Stimulated activated CD4-positive, alpha-beta T cell treated with anti-CD3 and anti-CD28 coated beads, Interleukin-2, amount 100 ng/mL, for 48 hours (primary cell): ENCODE measurements around the gene SMAD1.

ENCODE experiments used
- DNase-seq, 2 donors: peaks; one replicate each; pipeline ENCODE4 v3.0.0-alpha.2; 2020

SMAD1 gene

DNA sequence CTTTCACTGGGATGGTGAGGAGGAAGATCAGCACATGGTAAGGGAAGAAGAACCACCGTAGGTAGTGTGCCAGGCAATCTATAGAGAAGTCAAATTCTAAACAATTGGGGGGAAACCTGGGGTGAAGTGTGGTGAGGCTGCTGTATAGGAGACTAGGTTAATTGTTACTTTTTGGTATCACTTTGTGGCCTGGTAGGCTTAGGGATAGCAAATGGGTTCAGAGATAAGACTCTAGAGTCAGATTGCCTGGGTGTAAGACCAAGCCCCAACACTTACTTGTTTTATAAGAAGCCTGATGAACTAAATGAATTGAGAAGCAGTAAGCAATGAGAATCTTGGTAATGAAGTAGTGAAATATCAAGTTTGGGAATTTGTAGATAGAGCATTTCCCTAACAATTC is 8.7 kb downstream of the SMAD1 start:
- DNase-seq: no peak

DNA sequence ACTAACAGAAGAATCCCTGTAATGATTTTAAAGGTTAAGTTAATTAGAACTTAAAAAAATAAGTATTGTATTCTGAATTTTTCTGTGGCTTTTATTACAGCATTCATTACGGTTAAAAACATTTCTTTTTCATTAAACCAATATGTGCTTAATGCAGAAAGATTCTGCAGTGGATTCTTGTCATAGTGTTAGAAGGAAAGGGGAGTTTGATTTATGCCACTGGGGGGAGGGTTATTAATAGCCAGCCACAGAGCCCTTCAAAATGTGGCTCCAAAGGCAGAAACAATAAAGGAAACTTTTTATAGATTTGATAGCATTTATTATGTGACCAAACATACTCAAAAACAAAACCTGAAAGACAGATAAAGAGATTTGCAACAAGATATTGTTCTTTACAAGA is 9.1 kb downstream of the SMAD1 start:
- DNase-seq: no peak

DNA sequence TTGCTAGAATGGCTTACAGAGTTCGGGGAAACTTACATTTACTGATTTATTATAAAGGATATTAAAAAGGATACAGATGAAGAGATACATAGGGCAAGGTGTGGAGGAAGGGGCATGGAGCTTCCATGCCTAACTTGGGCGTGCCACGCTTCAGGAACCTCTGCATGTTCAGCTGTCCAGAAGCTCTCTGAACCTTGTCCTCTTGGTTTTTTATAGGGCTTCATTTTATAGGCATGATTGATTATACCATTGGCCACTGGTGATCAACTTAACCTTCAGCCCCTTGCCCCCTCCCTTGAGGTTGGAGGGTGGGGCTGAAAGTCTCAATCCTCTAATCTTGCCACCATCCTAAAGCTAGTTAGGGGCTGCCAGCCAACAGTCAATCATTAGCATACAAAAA is 10.7 kb downstream of the SMAD1 start:
- DNase-seq: no peak

DNA sequence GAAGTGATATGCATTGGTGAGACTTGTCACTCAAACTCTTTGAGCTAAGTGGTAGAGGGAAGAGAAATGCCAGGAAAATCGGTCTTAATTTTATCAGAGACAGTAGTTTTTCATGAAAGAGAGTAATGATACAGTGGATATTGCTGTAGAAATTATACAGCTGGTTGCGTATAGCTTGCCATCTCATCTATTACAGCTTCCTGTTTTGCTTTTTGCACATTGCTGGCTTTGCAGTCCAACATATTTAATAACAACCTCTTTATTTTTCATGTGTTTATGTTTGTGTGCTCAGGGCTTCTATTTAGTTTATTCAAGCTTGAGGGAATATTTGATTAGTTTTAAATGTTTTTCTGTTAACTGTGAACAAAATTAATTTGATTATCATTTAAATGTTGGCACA is 11.5 kb downstream of the SMAD1 start:
- DNase-seq: no peak

DNA sequence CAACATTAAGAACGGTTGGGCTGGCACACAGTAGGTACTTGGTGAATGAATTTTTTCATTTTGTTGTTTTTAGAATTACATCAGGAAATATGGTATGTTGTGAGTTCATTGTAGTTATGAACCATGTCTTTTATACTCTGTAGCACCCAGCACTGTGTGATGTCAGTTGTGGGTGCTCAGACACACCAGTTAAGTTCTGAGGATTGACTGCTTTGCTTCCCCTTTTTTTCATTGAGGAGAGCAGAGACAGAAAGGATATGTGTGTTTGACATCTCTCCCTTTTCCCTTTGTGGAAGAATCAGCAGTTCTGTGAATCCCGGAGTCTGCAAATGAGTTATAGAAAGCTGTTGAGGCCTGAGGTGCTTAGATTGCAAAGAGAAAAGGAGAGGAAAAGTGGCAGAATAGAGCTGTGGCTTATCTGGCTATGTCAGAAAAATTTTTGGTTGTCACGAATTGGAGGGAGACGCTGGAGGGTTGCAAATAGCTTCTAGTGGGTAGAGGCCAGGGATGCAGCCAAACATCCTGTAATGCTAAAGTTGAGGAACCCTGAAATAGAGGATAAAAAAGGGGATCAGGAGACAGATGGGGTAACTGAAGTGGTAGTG is 13.1 kb downstream of the SMAD1 start:
- no peak for DNase-seq

DNA sequence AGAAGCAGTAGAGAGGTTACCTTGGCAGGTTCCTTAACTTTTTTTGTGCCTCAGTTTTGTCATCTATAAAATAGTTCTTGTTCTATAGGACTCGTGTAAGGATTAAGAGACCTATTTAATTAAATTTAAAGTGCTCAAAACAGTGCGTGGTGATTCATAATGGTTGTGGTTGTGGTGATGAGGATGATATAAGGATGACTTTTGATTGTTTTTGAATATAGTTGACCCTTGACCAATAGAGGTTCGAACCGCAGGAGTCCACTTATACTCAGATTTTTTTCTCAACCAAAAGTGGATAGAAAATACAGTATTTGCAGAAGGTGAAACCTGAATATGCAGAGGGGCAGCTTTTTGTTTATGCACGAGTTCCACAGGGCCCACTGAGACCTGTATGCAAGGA is 14.6 kb downstream of the SMAD1 start:
- DNase-seq: no peak

DNA sequence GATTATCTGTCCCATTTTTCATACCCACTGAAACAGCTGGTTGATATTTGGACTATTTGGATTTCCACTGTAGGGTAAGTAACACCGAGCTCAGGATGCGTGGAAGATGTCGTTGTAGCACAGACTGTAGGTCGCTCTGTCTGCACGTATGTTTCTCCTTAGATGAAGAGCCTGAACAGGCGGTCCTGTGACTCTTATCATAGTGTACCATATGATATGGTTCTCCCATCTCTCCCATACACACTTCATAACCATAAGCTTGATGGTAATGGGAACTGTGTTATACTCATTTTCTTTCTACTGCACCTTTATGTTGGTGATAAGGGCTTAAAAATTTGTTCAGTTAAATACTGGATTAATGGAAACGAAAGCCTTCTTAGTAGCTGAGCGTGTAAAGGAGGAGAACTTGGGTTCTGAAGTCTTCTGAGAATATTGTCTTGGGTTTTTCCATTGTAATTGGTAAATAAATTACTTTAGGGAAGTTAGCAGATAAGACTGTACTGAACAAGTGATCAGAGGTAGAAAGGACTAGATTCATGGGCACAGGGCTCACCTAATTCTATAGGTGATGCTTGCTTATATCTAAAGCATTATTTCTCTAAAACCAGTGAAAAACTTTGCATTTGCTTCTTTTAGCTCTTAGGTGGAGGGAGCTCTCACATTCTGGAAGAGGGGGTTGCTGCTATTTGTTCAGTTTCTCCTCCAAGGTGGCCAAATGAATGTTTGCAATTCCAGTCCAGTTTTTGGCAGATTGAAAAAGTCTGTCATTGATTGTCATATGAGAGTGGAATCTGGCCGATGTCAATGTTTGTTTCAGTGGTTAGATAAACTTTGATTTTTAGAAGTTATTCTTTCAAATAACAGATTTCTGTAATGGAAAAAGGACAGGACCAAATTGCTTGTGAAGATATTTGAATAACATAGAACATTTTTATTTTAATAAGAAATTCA is 15.8 kb downstream of the SMAD1 start:
- no peak for DNase-seq

DNA sequence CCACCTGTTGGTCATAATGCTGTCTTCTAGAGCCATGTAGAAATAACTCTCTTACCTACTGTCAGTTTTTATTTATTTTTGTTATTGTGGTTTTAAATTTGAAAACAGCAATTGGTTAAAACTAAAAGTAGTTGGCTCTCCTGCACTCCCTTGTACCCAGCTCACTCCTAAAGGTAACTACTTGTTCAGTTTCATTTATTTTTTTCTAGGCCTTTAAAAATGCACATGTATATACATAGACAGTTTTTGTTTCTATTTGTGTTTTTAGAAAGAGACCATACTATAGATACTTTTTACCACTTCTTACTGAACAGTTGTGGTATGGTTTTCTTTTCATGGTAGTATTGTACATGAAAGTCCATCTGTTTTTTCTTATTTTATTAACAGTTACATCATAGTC is 16.8 kb downstream of the SMAD1 start:
- DNase-seq: no peak

DNA sequence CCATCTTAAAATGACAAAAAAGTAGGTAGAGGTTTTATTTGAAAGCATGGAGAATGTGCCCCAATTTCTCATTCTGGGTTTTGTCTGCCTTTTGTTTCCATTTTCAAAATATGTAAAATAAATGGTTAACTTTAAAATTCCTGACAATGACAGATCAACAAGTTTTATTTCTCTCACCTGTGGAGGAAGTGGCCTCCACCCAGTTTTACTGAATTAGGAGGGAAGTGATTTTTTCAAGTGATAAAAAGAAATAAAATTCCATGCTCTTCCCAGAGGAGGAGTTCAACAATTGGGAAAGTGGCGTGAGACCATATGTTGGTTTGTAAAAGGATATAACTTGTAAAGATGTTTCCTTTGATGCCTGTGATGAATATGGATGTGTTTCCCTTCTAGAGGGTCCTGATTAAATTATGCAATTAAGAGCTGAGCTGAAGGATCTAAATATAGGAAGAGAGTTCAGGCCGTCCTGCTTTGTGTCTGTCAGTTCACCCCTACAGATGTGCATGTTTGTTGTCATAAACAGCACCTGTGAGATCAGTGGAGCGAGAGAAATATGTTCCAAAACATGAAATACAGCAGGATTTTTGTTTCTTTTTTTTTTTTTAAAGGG is 19.5 kb downstream of the SMAD1 start:
- DNase-seq: no peak

DNA sequence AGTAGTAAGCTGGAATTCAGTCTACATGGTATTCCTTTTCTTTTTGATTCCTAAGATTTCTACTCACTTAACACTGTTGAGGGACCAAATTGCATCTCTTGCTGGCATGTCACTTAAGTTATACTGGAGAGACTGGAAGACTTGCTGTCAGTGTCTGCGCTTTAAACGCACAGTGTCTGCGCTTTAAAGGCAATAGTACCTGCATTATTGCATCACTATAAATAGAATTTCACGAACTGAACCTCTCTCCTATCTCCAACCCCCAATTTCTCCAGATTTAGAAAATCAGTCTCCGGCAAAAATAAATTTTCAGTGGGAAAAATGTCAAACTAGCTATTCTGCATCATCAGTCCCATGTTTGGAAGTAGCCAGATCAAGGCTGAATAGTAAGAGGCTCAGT is 21.2 kb downstream of the SMAD1 start:
- no peak for DNase-seq

DNA sequence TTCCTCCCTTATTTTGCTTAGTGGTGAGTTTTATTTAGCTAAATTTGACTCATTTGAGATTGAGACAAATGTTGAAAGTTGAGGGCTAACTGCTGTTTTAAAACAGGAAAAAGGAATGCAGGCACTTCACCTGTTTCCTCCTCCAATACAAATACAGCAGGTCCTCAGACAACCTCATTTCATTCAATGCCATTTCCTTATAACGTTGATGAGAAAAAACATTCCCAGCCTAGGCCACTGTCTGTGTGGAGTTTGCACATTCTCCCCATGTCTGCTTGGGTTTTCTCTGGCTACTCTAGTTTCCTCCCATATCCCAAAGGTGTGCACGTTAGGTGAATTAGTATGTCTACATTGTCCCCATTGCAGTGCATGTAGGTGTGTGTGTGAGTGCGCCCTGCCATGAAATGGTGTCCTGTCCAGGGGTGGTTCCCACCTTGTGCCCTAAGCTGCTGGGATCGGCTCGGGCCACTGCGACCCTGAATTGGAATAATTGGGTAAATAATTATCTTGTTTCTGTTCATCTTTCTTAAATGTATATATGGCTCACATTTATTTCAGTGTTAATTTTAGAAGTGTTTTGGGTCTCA is 21.9 kb downstream of the SMAD1 start:
- no peak for DNase-seq

DNA sequence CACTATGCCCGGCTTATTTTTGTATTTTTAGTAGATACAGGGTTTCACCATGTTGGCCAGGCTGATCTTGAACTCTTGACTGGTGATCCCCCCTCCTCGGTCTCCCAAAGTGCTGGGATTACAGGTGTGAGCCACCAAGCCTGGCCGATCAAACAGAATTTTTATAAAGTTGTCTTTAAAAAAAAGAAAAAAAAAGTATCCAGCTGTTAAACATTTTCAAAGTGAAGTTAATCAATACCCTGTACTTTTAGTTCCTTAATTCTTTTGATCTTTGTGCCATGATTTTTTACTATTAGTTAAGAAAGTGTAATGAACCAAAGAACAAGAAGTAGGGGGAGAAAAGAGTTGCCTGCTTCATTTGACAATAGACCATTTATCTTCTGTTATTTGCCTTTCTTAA is 24.3 kb downstream of the SMAD1 start:
- no peak for DNase-seq

DNA sequence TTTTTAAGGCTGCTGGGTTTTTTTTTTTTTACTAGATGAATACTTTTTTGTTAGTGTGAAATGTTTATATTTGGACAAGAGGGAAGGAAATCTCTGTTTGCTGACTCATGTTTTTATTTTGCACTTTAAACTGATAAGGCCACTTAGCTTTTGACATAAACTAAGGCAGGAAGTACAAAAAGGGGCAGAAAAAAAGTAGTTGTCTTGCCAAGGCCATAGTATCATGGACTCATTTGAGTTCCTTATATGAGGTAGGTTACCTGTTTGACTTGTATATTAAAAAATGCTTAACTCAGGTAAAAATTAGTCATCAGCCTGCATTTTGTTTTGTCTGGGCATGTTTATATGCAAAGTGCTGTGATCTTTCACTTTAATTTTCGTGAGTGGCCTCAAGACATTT is 26.0 kb downstream of the SMAD1 start:
- no peak for DNase-seq

DNA sequence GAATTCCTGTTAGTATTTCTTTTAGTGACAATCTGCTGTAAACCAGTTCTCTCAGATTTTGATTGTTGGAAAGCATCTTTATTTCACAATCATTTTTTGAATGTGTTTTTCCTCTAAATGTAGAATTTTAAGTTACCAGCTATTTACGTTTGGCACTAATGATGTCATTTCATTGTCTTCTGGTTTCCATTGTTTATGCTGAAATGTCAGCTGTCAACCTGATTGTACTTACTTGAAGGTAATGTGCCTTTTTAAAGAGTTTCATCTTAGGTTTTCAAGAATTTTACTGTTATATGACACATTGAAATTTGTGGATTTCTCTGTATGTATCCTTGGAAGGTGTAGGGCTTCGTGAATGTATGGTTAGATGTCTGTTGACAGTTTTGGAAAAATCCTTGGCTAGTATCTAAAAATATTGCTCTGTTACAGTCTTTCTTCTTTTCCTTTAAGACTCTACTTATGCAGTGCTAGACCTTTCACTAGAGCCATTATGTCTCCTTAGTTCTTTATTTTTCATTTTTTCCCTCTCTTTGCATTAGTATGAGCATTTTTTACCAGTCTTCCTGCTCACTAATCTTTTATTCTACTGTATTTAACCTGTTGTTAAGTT is 30.4 kb downstream of the SMAD1 start:
- DNase-seq: no peak

DNA sequence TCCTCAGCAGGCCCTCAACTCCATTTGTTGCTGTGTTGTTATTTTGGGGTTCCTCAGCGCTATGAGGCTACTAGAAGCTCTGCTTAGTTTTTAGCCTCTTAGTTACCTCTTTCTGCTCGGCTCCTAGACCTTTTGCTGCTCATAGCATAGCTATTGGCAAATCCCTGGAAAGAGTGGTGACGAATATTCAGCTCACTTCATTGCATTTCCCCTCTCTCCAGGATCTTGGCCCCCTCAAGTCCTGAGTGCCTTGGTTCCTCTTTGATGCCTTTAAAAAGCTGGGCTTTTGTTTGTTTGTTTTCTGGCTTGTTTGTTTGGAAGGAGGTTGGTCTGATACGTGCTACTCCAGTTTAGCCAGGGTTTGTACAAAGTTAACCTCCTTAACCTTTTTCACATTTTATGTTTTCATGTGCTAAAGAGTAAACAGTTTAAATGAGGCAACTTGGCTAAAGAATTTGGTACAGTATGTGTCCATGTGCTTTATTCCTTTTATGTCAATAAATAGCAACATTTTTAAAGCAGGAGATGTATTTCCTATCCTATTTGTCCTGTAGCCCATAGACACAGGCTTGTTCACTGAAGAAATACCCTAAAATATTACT is 31.5 kb downstream of the SMAD1 start:
- no peak for DNase-seq

DNA sequence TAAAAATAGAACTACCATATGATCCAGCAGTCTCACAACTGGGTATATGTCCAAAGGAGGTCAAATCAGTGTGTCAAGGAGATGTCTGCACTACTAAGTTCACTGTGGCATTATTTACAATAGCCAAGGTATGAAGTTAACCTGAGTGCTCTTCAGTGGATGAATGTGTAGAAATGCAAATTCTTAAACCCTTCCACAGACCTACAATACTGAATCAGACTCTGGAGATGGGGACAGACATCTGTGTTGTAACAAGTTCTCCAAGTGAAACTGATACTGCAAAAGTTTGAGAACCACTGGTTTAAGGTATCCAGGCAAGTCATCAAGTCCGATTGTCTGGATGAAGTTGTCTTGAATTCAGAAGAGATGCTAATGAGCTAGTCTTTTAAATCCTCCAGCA is 38.5 kb downstream of the SMAD1 start:
- no peak for DNase-seq

DNA sequence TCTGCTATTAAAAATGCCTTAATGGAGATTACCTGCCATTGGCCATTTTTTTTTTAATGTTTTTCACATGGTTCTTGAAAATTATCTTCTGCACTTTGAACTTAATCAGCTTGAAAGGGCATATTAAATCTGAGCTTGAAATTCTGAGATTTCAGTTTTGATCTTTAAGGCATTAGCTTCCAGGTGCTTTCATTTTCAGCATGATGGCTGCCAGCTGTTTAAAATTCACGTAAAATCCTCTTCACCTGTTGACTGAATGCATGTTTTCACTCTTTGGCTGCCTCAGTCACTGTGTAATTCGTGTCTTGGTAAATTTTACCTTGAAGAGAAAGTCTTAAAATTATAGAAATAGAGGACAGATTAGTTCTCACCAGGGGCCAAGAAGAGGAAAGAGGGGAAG is 39.6 kb downstream of the SMAD1 start:
- DNase-seq: no peak

DNA sequence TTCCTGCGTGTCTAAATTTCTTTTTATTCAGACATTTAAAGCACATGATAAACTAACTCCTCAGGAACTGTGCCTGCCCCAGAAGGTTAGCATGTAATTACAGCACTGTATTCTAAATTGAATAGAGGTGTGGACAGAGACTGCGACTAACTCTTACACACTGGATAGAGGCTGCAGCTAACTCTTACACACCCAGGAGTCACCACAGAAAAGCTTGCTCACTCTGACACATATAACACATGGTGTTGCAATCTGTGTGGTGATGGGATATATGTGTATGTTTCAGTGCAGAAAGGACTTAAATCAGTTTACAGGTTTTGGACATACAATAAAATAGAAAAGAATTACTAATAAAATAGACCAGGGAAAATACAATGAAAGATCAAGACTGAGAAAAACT is 41.5 kb downstream of the SMAD1 start:
- DNase-seq: no peak

DNA sequence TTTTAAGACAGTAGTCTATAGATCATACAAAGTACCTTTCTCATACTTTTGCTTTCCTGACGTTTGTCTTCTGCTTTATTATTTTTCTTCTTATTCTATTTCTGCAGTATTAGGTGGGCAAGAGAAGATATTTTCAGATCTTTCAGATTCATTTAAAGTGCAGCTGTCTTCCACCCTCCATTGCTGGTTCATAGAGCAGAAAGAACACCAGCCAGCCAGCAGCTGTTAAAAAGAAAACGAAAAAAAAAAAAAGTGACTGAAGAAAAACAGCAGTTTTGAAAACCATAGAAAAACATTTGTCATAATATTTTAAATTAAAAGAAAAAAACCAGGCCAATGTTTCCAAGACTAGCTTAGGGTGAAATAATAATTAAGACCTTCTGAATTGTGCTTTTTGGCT is 42.9 kb downstream of the SMAD1 start:
- DNase-seq: no peak

DNA sequence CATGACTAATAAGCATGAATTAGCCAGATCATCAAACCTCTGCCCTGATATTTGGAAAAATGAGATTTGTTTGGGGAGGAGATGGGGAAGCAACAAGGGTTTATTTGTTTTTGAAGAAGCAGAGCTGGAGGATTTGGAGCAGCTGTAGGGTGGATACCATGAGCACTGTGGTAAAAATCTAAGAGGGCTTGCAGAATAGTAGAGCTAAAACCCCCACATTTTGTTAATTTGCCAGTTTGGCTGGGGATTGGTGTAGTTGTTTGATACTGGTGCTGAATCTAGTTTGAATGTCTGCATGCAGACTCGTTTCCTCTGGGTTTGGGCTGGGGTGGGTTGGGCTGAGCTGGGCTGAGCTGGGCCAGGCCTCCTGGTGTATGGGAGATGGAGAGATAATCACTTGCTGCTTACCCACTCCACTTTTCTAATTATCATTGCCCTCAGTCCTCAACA is 43.7 kb downstream of the SMAD1 start:
- no peak for DNase-seq

DNA sequence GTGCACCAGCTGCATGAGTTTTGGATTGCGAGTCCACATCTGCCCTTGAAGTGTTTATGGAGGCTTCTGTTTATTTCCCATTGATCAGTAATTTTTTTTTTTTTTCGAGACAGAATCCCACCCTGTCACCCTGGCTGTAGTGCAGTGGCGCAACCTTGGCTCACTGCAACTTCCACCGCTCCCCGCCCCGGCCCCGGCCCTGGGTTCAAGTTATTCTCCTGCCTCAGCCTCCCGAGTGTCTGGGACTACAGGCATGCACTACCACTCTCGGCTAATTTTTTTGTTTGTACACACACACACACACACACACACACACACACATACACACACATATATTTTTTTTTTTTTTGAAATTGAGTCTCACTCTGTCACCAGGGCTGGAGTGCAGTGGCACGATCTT is 46.1 kb downstream of the SMAD1 start:
- no peak for DNase-seq

DNA sequence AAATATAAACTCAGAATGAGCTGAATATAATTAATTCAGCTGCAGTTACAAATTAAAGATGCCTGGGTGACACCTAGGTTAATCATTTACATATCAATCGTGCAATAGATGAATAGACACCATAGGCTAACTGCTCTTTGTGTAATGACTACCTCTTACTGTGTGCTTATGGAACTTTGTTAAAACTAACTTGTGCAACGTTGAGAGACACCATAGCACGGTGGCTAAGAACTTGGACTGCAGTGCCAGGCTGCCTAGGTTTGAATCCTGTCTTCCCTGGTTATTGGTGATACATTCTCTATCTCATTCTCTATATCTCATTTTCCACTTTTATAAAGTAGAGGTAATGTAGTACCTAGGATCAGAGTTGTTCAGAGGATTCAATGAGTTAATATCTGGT is 46.9 kb downstream of the SMAD1 start:
- no peak for DNase-seq

DNA sequence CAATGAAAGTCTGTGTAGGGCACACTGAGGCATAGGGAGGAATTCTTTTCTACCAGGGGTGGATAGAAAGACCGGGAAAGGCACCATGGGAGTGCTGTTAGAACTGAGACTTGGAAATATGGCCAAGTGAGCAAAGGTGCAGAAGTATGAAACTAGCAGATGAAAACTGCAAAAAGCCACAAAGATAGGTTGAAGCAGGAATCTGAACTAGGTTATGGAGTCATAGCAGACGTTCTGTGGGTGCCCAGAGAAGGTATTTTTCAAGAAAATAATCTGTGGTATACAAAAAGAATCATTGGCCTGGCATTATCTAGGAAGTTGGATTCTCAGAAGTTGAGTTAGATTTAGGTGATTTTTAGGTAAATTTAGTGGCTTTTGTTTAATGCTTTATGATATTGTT is 48.5 kb downstream of the SMAD1 start:
- DNase-seq: no peak
